WTC11 (cell line): ENCODE measurements around the gene TPRX2. TPM values are rescaled to one million over a fixed set of nuclear protein-coding genes. Genes with fewer than 3 reads are reported as not detected.
A peak's percentile ranks its signal among the peaks of the same experiment; 100 is the strongest.

Experiments used
- ATAC-seq: fragments of 200-7000 bp; cut with Tn5 transposase; 2 replicates; pipeline ENCODE4 v1.10.0; 2021; ENCODE audit warnings: mild to moderate bottlenecking, moderate library complexity
- CTCF ChIA-PET: fragments of 300-600 bp; sonication (Branson Sonifier 250); formaldehyde crosslinking; loops from one replicate; lab custom pipeline; 2021; ENCODE audit warnings: antibody characterized with exemption; lab: Charles Lee
- POLR2A ChIA-PET: fragments of 350-600 bp; sonication (Branson Sonifier 250); formaldehyde crosslinking; loops from one replicate; lab custom pipeline; 2021; ENCODE audit warnings: antibody characterized with exemption; lab: Charles Lee
- DNase-seq: peaks from one replicate; pipeline ENCODE4 v3.0.0; 2021; ENCODE audit warnings: low spot score
- H3K27ac Mint-ChIP-seq: 2 replicates; pipeline ENCODE4 v1.8.0; 2021; ENCODE audit warnings: mixed read lengths
- H3K27me3 Mint-ChIP-seq: 2 replicates; pipeline ENCODE4 v1.8.0; 2021; ENCODE audit warnings: low read depth, mild to moderate bottlenecking, moderate library complexity, mixed read lengths
- H3K36me3 Mint-ChIP-seq: 2 replicates; pipeline ENCODE4 v1.8.0; 2021; ENCODE audit warnings: mixed read lengths
- H3K4me1 Mint-ChIP-seq: 2 replicates; pipeline ENCODE4 v1.8.0; 2022; ENCODE audit warnings: mixed read lengths
- H3K4me3 Mint-ChIP-seq: 2 replicates; pipeline ENCODE4 v1.8.0; 2021; ENCODE audit warnings: mild to moderate bottlenecking, moderate library complexity, mixed read lengths
- H3K9me3 Mint-ChIP-seq: 2 replicates; pipeline ENCODE4 v1.8.0; 2021; ENCODE audit warnings: mixed read lengths
- ATF2 ChIP-seq: sonication (generic); formaldehyde crosslinking; IDR thresholded peaks from 2 replicates; pipeline ENCODE4 v1.8.1; 2022; ENCODE audit warnings: low read depth, missing genetic modification reagents, borderline replicate concordance
- ESRRA ChIP-seq: sonication (generic); formaldehyde crosslinking; IDR thresholded peaks from 2 replicates; pipeline ENCODE4 v1.8.1; 2022; ENCODE audit warnings: mild to moderate bottlenecking, missing genetic modification reagents, borderline replicate concordance
- ETV6 ChIP-seq: sonication (generic); formaldehyde crosslinking; IDR thresholded peaks from 2 replicates; pipeline ENCODE4 v1.8.1; 2022; ENCODE audit warnings: mild to moderate bottlenecking, missing genetic modification reagents
- JUN ChIP-seq: sonication (generic); formaldehyde crosslinking; IDR thresholded peaks from 2 replicates; pipeline ENCODE4 v1.8.0; 2023; ENCODE audit warnings: mild to moderate bottlenecking, missing genetic modification reagents
- MXD4 ChIP-seq: fragments of 250-450 bp; sonication (Bioruptor Pico); IDR thresholded peaks from 2 replicates; pipeline ENCODE4 v1.8.0; 2021; ENCODE audit warnings: mild to moderate bottlenecking, moderate library complexity, borderline replicate concordance
- MYBL2 ChIP-seq: sonication (generic); formaldehyde crosslinking; IDR thresholded peaks from 2 replicates; pipeline ENCODE4 v1.8.1; 2023; ENCODE audit warnings: mild to moderate bottlenecking, moderate library complexity, missing genetic modification reagents
- NFYB ChIP-seq: sonication (generic); formaldehyde crosslinking; conservative IDR thresholded peaks from 2 replicates; pipeline ENCODE4 v1.8.0; 2022; ENCODE audit warnings: low read depth, missing genetic modification reagents
- NR1H2 ChIP-seq: sonication (generic); formaldehyde crosslinking; IDR thresholded peaks from 2 replicates; pipeline ENCODE4 v1.9.0; 2021; ENCODE audit warnings: mild to moderate bottlenecking, moderate library complexity, missing genetic modification reagents
- RELA ChIP-seq: sonication (generic); formaldehyde crosslinking; IDR thresholded peaks from 2 replicates; pipeline ENCODE4 v1.8.1; 2022; ENCODE audit warnings: missing genetic modification reagents, mild to moderate bottlenecking, borderline replicate concordance
- TCF7 ChIP-seq: sonication (generic); formaldehyde crosslinking; IDR thresholded peaks from 2 replicates; pipeline ENCODE4 v1.8.0; 2022; ENCODE audit warnings: mild to moderate bottlenecking, low read depth, missing genetic modification reagents, moderate library complexity
- TP53 ChIP-seq: sonication (generic); formaldehyde crosslinking; IDR thresholded peaks from 2 replicates; pipeline ENCODE4 v1.8.1; 2023; ENCODE audit warnings: mild to moderate bottlenecking, missing genetic modification reagents
- USF2 ChIP-seq: sonication (generic); formaldehyde crosslinking; IDR thresholded peaks from 2 replicates; pipeline ENCODE4 v1.8.1; 2023; ENCODE audit warnings: mild to moderate bottlenecking, missing genetic modification reagents, moderate library complexity
- ZNF121 ChIP-seq: sonication (generic); formaldehyde crosslinking; IDR thresholded peaks from 2 replicates; pipeline ENCODE4 v1.8.0; 2023; ENCODE audit warnings: missing genetic modification reagents
- ZNF138 ChIP-seq: sonication (generic); formaldehyde crosslinking; conservative IDR thresholded peaks from 2 replicates; pipeline ENCODE4 v1.8.1; 2022; ENCODE audit warnings: mild to moderate bottlenecking, moderate library complexity, missing genetic modification reagents
- ZNF232 ChIP-seq: sonication (generic); formaldehyde crosslinking; IDR thresholded peaks from 2 replicates; pipeline ENCODE4 v1.8.0; 2022; ENCODE audit warnings: mild to moderate bottlenecking, missing genetic modification reagents
- ZNF263 ChIP-seq: sonication (generic); formaldehyde crosslinking; IDR thresholded peaks from 2 replicates; pipeline ENCODE4 v1.8.1; 2022; ENCODE audit warnings: low read depth, mild to moderate bottlenecking, moderate library complexity, missing genetic modification reagents
- ZNF281 ChIP-seq: sonication (generic); formaldehyde crosslinking; IDR thresholded peaks from 2 replicates; pipeline ENCODE4 v1.8.0; 2023; ENCODE audit warnings: mild to moderate bottlenecking, missing genetic modification reagents
- ZNF671 ChIP-seq: fragments of 250-450 bp; sonication (Bioruptor Pico); IDR thresholded peaks from 2 replicates; pipeline ENCODE4 v1.8.0; 2021; ENCODE audit warnings: mild to moderate bottlenecking
- total RNA-seq: library from RNA; stranded (reverse); gene quantifications from 3 replicates; pipeline ENCODE4 v1.2.3, GENCODE V29; 2021
- TF ChIP-seq, protein P1 (sequence below): sonication (generic); formaldehyde crosslinking; IDR thresholded peaks from 2 replicates; pipeline ENCODE4 v1.8.0; 2023; ENCODE audit warnings: missing genetic modification reagents
- TF ChIP-seq, protein P2 (sequence below): fragments of 250-450 bp; sonication (Bioruptor Pico); conservative IDR thresholded peaks from 2 replicates; pipeline ENCODE4 v1.9.0; 2021; ENCODE audit warnings: mild to moderate bottlenecking
- TF ChIP-seq, protein P3 (sequence below): fragments of 250-450 bp; sonication (Bioruptor Pico); IDR thresholded peaks from 2 replicates; pipeline ENCODE4 v2.1.2; 2022; ENCODE audit warnings: mild to moderate bottlenecking, moderate library complexity
- TF ChIP-seq, protein P4 (sequence below): fragments of 200-600 bp; IDR thresholded peaks from 2 replicates; pipeline ENCODE4 v1.8.0; 2022; ENCODE audit warnings: antibody characterized with exemption

TPRX2 gene
- total RNA-seq, 1 experiment from 2014 or later, result not detected

DNA sequence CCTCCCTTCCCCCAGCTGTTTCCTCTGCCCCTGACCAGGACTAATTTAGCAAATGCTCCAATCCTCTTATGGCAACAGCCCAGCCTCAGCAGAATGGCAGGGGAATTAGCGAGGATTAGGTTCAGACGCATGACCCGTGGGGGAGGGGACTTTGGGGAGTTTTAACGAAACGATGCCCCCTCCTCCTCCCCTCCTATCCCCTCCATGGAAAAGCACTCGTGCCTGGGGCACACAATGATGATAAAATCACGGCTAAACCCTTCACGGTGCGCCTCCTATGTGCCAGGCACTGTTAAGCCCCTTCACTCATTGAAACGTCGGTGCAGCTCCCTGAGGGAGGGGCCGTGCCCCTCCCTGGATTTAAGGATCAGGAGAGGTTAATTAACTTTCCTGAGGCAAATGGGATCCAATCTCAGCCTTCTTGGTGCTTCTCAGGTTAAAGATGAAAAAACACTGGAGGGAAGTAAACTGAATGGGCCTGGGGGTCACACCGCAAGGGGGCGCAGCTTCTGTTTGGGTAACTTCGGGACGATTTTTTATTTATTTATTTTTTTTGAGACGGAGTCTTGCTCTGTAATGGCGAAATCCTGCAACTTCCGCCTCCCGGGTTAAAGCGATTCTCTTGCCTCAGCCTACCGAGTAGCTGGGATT is 10.1 kb upstream of the TPRX2 start (continued):
- TF ChIP-seq NFYB (CRISPR knock-in tag), result no peak
- no peak for TF ChIP-seq MXD4
- TF ChIP-seq ZNF281 (CRISPR knock-in tag), result peak; percentile 81; the same call in 1 of the 2 replicates
- peak; percentile 33; the same call in 1 of the 2 replicates for TF ChIP-seq MYBL2
- no peak for TF ChIP-seq ETV6

DNA sequence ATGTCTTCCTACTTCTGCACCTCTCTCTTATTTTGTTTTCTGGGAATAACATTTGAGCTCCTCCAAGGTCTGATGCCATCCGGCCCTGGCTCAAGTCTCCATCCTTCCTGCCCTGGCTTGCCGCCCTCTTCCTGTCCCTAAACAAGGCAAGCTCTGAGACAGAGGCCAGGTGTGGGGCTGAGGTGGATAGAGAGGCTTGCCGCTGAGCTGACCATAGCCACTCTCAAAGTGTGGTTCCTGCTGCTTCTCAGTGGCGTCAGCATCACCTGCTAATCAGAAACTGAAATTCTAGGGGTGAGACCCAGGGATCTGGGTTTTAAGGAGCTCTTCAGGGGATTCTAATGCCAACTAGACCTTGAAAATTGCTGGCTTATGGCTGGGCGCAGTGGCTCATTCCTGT is 6.0 kb upstream of the TPRX2 start:
- Mint-ChIP-seq H3K4me3 (no peak overlapping the region), H3K36me3 (no peaks in the 10 kb centered on the region), H3K9me3 (no peaks in the 10 kb centered on the region), H3K27ac (no peak overlapping the region; the same call in 1 of the 2 replicates), H3K27me3 (no peaks in the 10 kb centered on the region), H3K4me1 (peaks cover 32% of the 10 kb centered on the region)
- TF ChIP-seq, protein P1, sequence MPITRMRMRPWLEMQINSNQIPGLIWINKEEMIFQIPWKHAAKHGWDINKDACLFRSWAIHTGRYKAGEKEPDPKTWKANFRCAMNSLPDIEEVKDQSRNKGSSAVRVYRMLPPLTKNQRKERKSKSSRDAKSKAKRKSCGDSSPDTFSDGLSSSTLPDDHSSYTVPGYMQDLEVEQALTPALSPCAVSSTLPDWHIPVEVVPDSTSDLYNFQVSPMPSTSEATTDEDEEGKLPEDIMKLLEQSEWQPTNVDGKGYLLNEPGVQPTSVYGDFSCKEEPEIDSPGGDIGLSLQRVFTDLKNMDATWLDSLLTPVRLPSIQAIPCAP, result no peak
- TF ChIP-seq USF2, result no peak
- TF ChIP-seq ZNF138, result no peak
- TF ChIP-seq, protein P2, sequence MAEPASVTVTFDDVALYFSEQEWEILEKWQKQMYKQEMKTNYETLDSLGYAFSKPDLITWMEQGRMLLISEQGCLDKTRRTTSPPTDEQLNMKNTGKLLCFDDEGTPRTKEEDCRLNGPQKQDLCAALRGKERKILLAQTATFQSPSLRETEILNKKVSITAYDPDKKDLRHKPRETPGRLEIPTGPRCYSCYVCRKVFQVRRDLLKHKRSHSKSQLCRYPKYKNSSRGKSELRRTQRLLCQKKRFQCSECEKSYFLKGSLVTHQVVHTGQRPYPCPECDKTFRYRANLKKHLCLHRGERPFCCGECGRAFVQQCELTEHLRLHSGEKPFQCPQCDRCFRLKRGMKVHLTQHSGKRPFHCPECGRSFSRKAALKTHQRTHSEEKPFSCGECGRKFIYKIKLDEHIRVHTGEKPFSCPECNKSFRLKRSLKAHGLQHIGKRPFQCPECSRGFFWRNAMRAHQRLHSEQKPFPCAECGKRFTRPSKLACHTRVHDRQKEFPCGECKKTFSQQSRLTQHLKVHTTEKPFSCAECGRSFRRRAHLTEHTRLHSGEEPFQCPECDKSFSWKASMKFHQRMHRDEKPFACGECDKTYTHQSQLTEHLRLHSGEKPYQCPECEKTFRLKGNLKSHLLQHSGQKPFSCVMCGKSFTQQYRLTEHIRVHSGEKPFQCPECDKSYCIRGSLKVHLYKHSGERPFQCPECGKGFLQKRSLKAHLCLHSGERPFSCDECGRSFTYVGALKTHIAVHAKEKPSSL (CRISPR knock-in tag), result no peak
- no peak for TF ChIP-seq JUN (CRISPR knock-in tag)
- TF ChIP-seq ATF2 (CRISPR knock-in tag), result no peak
- no peak for TF ChIP-seq ZNF232 (CRISPR knock-in tag)
- no peak for TF ChIP-seq ZNF671 (CRISPR knock-in tag)
- TF ChIP-seq, protein P3, sequence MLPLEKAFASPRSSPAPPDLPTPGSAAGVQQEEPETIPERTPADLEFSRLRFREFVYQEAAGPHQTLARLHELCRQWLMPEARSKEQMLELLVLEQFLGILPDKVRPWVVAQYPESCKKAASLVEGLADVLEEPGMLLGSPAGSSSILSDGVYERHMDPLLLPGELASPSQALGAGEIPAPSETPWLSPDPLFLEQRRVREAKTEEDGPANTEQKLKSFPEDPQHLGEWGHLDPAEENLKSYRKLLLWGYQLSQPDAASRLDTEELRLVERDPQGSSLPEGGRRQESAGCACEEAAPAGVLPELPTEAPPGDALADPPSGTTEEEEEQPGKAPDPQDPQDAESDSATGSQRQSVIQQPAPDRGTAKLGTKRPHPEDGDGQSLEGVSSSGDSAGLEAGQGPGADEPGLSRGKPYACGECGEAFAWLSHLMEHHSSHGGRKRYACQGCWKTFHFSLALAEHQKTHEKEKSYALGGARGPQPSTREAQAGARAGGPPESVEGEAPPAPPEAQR, result no peak
- no peak for TF ChIP-seq ESRRA
- TF ChIP-seq ZNF263 (CRISPR knock-in tag), result no peak
- no peak for TF ChIP-seq TCF7 (CRISPR knock-in tag)
- no peak for TF ChIP-seq TP53 (CRISPR knock-in tag)
- no peak for TF ChIP-seq NR1H2 (CRISPR knock-in tag)
- TF ChIP-seq RELA (CRISPR knock-in tag), result no peak
- TF ChIP-seq, protein P4, sequence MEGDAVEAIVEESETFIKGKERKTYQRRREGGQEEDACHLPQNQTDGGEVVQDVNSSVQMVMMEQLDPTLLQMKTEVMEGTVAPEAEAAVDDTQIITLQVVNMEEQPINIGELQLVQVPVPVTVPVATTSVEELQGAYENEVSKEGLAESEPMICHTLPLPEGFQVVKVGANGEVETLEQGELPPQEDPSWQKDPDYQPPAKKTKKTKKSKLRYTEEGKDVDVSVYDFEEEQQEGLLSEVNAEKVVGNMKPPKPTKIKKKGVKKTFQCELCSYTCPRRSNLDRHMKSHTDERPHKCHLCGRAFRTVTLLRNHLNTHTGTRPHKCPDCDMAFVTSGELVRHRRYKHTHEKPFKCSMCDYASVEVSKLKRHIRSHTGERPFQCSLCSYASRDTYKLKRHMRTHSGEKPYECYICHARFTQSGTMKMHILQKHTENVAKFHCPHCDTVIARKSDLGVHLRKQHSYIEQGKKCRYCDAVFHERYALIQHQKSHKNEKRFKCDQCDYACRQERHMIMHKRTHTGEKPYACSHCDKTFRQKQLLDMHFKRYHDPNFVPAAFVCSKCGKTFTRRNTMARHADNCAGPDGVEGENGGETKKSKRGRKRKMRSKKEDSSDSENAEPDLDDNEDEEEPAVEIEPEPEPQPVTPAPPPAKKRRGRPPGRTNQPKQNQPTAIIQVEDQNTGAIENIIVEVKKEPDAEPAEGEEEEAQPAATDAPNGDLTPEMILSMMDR, result no peak
- TF ChIP-seq ZNF121, result no peak
- DNase-seq, result no peak
- ChIA-PET CTCF (interaction anchor here (0.7 to 1.9 kb wide), 8 partner anchors 10 to 87 kb away, joined by 3 to 12 read pairs (median 3); no protein-coding TSS in a partner anchor), POLR2A (no interaction called here)
- no peak for ATAC-seq
